ENCODE measurements around the gene ENTPD3.

Gene ENTPD3, protein sequence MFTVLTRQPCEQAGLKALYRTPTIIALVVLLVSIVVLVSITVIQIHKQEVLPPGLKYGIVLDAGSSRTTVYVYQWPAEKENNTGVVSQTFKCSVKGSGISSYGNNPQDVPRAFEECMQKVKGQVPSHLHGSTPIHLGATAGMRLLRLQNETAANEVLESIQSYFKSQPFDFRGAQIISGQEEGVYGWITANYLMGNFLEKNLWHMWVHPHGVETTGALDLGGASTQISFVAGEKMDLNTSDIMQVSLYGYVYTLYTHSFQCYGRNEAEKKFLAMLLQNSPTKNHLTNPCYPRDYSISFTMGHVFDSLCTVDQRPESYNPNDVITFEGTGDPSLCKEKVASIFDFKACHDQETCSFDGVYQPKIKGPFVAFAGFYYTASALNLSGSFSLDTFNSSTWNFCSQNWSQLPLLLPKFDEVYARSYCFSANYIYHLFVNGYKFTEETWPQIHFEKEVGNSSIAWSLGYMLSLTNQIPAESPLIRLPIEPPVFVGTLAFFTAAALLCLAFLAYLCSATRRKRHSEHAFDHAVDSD

DNA sequence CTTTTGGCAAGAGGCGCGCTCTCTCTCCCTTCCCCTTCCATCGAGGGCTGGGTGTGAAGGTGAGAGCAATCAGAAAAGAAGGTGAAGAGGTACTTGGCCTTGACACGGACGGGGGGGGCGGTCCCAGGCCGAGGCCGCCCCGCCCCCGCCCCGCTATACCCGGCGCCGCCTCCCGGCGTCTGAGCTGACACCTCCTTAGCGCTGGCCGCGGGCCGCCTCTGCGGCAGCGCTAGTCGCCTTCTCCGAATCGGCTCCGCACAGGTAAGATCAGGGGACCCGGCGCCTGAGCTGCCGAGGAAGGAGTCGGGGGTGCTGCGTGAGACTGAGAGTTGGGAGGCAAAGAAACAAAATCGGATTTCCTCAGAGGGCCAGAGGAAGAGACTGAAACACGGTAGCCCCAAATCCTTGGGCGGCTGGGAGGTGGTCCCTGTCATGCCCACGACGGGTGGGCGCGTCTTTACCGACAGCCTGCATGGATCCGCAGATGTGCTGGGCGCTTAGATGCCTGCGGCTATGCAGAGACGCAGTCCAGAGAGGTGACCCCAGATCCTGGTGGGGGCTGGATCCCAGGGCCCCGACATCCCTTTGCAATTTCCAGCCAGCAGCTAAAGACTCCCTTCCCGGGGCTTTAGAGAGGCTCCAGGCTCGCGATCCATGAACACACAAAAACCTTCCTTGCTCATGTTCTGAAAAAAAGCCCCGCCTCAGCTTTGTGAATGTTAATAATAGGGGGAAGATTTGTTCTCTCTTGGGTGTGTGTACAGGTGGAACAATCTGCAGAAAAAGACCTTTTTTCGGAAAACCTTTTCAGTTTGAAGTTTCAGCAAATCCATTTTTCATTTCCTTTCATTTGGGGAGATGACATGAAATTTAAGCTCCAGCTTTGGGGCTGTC is at the start of gene ENTPD3:
Gene ENTPD3 (plus strand): TSS at position 184 of the 894 bp plus-strand sequence. CDS start 874 bp downstream, outside the sequence.
- no peak for FAIRE-seq

DNA sequence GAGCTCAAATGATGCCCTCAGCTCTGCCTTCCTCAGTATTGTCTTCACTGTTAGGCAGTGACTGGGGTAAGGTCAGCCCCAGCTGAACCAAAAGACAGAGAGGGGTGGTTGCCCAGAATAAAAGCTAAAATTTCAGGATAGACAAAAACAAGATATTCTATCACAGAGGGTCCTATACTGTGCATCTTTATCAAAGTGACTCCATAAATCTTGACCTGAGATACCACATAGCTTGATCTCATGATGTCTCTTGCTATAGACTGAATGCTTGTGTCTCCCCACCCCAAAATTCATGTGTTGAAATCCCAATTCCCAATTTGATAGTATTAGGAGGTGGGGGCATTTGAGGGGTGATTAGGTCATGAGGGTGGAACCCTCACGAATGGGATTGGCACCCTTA is 47.1 kb upstream of the ENTPD3 start:
- no peak for FAIRE-seq

DNA sequence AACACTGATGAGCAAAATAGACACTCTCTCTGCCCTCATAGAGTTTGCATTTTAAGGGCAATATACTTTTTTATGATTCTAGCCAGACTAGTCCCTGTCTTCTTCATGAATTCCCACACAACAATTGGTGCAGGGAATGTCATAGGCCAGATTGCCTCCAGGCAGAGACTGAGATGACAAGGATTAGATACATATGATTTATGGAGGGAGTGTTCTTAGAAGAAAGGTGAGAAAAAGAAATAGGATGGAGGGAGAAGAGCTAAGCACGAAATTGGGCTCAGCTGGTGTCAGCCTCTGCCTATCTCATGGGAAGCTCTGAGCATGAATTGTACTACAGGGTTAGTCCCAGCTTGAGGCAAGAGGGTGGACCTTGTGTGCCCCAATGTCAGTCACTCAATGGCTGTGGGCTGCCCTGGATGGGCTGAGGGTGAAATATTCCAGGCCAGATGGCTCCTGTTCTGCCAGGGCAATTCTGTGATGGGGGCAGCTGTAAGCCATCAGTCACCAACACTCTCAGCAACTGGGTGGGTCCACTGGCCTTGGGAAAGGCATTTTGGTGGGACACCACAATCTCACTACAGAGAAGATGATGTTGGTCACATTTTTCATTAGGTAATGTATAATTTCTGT is 46.3 kb upstream of the ENTPD3 start:
- FAIRE-seq: no peak

DNA sequence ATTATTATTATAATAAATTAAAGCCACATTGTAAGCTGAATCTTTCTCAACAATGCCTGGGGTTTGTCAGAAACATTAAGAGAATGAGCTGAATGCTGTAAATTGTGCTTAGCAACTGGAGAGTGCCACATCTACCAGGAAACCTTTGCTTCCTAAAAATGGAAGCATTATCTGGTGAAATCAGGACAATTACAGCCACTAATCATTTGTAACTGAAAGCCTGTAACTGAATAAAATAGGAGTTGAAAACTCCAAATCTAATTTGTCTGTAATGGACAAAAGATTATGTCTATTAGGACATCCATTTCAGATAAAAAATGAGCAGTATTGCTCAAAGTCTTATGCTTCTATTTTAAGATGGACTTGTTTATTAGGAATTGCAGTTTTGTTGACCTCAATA is 45.3 kb upstream of the ENTPD3 start:
- FAIRE-seq: no peak

DNA sequence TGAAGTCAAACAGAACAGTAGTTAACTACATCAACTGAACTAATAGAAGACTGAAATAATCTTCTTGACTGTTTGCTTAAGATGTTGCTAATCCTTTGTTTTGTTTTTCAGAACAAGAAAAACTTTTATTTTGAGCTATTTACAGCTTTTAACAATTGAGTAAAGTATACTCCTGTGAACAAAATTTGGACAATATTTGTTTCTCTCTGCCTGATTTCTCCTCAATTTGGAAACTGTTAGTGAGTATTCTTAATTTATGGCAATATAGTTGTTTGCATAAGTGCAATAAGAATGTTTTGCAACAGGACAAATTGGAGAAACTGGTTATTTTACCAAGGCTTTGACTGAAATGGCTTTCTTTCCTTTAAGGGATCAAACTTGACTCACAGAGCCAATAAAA is 36.5 kb upstream of the ENTPD3 start:
- FAIRE-seq: no peak

DNA sequence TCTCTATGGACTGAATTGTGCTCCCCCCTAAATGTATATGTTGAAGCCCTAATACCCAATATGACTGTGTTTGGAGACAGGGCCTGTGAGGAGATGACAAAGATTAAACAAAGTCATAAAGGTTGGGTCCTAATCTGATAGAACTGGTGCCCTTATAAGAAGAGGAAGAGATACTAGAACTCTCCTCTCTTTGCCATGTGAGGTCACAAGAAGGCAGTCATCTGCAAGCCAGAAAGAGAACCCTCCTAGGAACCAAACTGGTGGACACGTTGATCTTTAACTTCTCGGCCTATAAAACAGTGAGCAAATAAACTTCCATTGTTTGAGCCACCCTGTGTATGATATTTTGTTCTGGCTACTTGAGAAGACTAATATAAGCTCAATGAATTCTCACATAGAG is 31.6 kb upstream of the ENTPD3 start:
- no peak for FAIRE-seq

DNA sequence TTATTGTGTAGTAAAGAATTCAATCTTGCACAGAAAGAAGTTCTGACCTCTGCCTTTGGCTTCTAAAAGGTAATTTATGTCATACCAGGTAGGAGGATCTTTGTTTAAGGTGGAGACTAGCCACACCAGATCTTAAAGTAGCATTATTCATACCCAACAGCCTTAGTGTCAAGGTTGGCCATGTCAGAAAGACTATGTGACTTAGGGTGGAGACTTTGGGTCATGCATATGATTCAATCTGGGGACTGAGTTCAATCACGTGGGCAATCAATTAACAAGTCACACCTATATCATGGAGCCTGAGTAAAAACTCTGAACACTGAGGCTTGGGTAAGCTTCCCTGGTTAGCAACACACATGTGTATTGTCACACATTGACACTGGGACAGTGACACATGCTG is 28.5 kb upstream of the ENTPD3 start:
- no peak for FAIRE-seq

DNA sequence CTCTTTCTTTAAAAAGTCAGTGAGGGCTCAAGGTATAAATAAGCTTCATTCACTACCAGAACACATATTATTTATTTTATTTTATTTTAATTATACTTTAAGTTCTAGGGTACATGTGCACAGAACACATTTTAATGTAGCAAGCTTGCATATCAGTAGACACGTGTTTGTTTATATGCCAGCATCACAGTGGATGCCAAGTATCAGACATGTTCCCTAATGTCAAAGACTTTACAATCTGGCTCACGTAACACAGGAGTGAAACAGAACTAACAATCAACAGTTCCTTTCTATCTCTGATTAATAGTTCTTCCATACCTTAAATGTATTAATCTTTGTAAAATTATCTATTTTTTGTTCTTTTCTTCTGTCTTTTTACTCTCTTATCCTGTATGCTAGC is 23.3 kb upstream of the ENTPD3 start:
- no peak for FAIRE-seq

DNA sequence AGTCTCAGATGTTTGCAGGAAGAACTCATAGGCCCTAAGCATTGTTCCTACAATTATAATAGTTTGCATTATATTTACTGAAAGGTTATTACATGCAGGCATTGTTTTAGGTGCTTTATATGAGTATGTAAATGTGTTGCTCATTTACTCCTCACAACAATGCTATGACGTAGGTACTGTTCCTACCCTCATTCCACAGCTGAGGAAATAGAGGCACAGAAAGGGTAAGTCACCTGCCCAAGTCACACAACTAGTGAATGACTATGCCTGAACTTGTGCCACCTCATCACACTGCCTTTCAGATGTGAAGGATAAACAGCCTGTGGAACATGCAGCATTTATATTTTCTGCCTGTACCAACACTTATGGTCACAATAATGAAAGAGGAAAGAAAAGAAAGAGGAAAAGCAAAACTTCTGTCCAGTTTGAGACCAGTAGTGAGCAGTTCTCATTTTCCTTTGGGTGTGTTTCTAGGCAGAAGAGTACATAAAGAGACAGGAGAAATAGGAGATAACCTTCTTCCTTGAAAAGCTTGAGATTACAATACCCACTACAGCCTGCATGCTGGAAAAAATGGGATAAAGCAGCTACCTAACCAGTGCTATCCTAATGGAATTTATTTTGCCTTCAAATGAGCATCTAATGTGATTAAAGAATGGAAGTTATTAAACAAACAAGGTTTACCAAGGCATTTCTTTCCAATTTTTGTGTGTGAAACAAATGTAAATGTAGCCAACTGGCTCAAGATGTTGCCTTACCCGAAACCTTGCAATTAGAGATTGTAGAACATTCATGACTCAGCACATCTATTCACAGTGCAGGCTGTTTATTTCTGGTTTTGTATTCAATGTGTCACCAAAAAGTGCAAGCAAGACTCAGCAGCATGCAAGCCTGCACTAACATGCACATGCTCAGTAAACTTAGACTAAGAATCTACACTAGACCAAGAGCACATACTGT is 20.5 kb upstream of the ENTPD3 start:
- no peak for FAIRE-seq

DNA sequence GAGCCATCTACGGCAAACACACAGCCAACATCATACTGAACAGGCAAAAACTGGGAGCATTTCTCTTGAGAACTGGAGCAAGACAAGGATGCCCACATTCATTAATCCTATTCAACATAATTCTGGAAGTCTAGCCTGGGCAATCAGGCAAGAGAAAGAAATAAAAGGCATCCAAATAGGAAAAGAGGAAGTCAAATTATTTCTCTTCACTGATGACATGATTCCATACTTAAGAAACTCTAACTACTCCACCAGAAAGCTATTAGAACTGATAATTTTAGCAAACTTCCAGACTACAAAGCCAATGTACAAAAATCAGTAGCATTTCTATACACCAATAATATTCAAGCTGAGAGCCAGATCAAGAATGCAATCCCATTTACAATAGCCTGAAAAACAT is 17.3 kb upstream of the ENTPD3 start:
- no peak for FAIRE-seq

DNA sequence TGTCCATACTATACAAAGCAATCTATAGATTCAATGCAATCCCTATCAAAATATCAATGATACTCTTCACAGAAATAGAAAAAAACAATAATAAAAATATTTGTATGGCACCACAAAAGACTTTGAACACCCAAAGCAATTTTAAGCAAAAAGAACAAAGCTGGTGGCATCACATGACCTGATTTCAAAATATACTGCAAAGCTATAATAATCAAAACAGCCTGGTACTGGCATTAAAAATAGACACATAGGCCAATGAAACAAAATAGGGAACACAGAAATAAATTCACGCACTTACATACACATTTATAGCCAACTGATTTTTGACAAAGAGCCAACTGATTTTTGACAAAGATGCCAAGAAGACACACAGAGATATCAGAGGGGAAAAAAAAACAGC is 9.2 kb upstream of the ENTPD3 start:
- no peak for FAIRE-seq

DNA sequence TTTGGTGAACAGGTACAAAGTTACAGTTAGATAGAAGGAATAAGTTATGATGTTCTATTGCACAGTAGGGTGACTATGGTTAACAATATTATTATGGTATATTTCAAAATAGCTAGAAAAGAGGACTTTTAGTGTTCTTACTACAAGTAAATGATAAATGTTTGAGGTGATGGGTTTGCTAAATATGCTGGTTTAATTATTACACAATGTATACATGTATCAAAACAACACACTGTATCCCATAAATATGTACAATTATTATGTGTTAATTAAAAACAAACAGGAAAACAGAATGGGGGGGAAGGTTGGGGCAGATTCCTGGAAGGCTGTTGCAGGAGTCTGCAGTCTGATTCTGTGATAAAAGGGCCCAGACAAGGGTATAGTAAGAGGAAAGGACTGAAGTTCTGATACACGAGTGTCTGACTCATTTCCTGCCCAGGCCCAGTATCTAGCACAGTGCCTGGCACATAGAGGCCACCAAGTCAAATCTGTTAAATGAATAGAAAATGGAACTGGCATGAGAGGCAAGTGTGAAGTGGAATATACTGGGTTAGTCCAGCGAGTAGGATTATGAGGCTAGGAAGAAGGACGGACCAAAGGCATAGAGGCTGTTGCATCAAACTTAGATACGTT is 7.2 kb upstream of the ENTPD3 start:
- no peak for FAIRE-seq

DNA sequence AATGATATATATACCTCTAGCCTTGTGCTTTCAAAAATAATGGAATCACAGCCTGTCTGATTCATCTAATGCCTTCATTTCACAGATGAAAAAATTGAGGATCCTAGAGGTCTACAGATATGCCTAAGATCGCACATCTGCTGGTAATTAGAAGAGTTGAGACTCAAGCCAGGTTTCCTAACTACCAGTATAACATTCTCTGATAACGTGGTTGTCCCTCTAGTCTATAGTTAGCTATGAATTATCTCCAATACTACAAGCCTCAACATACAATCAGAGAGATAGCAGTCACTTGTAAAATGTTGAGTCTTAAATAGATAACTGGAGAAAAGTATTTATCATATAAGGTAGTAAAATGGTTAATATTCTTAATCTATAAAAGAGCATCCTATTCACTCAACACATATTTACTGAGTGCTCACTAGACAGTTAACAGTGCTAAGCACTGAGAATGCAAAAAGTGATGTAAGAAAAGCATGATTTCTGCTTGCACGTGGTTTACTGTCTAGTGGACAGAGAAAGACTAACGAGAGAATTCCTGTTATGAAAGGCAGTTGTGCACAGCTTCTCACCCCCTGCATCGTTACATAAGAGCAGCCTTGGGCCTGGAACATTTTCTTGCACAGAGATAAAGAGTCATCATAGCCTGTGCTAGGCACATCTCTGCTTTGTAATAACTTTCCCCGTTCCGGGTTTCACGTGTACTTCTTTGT is 4.9 kb upstream of the ENTPD3 start:
- no peak for FAIRE-seq

DNA sequence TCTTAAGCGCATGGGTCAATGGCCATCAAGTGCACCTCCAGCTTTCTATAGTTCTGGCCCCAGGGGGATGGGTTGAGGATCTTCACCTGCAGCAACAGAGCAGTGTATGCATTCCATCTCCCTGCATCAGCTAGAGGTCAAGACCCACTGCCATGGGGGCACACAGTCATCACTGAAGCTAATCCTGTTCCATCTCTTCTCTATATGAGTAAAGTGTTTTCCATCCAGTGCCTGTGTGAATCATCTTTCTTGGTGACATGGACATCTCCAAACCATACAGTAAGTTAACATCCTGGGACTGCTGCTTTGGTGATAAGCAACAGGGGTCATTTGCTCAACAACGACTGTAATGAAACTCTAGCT is 4.4 kb upstream of the ENTPD3 start:
- no peak for FAIRE-seq

DNA sequence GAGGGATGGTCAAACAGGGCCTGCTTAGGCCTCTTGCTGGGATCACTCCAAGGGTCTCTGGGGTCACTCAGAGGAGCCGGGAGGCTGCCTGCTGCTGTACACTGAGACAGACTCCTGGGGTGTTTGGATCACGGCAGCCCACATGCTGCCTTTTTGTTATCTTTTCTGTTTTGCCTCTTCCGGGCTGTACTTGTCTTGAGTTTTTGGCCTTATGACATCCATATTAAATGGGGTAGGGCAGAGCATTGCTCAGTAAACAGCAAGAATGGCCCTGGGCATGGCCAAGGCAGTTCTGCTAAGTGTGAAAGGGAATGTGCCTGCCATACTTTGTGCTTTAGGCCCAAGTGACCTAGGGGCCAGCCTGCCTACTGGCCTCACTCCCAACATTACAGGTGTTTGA is 771 bp upstream of the ENTPD3 start:
- FAIRE-seq: no peak

DNA sequence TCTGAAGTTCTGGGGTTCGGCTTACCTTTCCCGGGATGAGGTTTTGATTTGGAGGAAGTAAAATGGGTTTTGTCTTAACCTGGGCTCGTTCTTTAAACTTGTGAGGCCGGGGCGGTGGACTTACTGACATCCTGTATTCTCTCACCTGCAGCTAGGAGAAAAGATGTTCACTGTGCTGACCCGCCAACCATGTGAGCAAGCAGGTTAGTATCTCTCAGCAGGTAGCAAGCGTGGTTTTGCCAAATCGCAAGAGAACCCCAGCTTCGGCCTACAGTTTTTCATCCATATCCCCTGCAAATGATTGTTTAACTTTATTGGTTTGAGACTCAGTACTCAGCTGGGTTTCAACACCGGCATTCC is 891 bp downstream of the ENTPD3 start:
- FAIRE-seq: no peak

DNA sequence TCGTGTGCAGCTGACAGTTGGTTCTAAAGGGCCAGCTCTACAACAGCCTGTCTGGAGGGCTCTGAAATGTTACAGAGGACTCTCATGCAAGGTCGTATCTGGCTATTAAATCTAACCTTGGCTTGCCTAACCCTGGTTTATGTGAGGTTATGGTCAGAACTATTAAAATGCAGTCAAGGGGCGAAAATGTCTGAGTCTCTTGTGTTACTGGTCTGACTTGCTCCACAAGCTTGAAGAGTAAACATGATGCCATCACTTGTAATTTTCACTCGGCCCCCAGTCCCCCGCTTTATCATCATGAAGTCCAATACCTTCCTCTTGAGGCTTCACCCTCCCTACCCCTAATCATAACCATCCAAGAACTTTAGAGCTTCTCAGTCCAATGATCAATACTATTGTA is 9.4 kb downstream of the ENTPD3 start:
- FAIRE-seq: no peak

DNA sequence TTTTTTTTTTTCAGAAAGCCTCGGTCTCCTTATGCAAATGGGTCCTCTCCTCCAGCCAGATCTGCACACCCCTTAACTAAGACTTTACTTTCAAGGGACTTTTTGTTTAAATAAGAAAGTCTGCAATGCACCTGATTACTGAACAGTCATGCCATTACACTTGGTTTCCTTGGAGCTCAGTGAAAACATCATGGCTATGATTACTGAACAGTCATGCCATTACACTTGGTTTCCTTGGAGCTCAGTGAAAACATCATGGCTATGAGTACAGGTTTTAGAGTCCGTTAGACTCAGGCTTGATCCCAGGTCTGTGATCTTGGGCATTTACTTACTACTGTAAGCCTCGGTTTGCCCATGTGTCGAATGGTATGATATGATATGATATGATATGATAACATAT is 10.1 kb downstream of the ENTPD3 start:
- no peak for FAIRE-seq

DNA sequence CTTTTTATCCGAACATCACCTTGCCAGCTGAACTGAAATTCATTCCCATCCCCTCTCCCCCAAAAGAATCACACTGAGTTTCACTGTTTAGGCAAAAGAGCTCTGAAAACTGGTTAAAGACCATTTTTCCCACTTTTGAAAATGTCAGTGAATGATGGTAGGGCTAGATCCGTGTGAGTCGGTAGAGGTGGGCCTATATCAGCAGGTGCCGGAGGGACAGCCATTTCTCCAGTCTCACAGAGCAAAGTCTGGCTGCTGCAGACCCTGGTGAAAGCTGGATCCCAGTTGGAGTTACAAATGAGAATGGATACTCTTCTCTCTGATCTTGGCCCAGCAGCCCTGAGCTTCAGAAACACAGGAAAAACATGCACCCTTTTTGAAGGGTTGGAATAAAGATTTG is 10.9 kb downstream of the ENTPD3 start:
- no peak for FAIRE-seq

DNA sequence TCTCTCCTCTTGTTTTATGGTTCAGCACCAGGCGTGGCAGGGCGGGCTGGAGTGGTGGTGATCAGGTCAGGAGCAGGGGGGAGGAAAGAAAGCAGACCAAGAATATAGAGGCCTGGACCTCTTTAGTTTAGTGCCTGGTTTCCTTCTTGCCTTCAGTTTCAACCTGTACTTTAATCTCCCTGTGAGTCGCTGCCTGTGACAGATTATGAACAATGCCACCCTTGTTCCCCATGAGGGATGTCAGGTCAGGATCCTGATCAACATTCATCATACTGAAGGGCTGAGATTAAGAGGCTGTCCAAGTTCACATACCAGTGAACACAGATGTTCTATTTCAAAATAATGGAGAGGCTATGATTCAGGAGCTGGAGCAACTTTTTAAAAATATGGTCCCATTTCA is 11.4 kb downstream of the ENTPD3 start:
- FAIRE-seq: no peak

DNA sequence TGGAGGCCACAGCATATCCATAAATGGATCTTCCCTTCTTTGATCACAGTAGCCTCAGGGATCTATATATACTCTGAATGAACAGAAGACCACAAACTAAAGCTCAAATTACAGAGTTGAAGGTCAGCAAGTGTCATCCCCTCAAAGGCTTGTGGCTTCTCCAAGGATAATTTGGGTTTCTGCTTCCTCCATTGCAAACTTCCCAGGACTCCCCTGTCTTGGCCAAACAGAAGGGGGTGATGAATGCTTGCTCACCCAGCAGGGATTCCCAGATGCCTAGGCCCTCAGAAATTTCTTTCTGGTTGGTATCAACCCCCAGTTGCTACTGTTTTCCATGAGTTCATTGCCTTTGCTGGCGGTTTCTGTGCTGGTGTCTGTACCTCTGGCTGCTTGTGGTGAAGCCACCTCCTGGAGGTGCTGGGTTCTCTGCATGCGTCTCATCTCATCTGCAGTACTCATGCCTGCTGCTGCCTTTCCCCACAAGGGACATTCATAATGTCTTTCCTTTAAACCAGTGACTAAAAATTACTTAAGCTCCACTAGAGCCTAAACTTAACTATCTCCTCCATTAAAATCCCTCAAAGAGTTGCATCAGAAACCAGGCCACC is 17.7 kb downstream of the ENTPD3 start:
- no peak for FAIRE-seq
